ENCODE results near the gene CDCA4.

GRCh38 chr14:105067969-105068301, 47.1 kb upstream of the CDCA4 start:
- no peak for TF ChIP-seq POLR2A (IDR thresholded peaks at IDR 0.05)
- TF ChIP-seq, protein P1, sequence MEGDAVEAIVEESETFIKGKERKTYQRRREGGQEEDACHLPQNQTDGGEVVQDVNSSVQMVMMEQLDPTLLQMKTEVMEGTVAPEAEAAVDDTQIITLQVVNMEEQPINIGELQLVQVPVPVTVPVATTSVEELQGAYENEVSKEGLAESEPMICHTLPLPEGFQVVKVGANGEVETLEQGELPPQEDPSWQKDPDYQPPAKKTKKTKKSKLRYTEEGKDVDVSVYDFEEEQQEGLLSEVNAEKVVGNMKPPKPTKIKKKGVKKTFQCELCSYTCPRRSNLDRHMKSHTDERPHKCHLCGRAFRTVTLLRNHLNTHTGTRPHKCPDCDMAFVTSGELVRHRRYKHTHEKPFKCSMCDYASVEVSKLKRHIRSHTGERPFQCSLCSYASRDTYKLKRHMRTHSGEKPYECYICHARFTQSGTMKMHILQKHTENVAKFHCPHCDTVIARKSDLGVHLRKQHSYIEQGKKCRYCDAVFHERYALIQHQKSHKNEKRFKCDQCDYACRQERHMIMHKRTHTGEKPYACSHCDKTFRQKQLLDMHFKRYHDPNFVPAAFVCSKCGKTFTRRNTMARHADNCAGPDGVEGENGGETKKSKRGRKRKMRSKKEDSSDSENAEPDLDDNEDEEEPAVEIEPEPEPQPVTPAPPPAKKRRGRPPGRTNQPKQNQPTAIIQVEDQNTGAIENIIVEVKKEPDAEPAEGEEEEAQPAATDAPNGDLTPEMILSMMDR (IDR thresholded peaks at IDR 0.05 in 8 of 11, conservative IDR thresholded peaks at IDR 0.05 in 3 of 11): no peak

All from spleen (tissue), 7 donors.